MM.1S (cell line): ENCODE results near the gene ANTXR1.
"Not testable (repeated sequence)": the region's sequence is repeated elsewhere in the genome, so short reads cannot be mapped to it uniquely, and the experiment has no call there.

Source experiments
- DNase-seq: peaks from one replicate; pipeline ENCODE4 v3.0.0-alpha.2; 2015
- H2AFZ ChIP-seq: fragments of 300-600 bp; sonication (generic); 2 replicates; pipeline ENCODE4 v1.6.0; 2016; ENCODE audit warnings: antibody characterized with exemption, low read length
- H3F3A ChIP-seq: fragments of 300-600 bp; sonication (generic); 2 replicates; pipeline ENCODE4 v1.6.1; 2016; ENCODE audit warnings: mild to moderate bottlenecking, antibody characterized with exemption, low read length, moderate library complexity, mixed read lengths; ENCODE audit not compliant: insufficient read depth
- H3K27ac ChIP-seq: fragments of 300-600 bp; sonication (generic); 2 replicates; pipeline ENCODE4 v1.5.1; 2016; ENCODE audit warnings: mild to moderate bottlenecking, low read length
- H3K27me3 ChIP-seq: fragments of 300-600 bp; sonication (generic); replicated peaks from 2 replicates; pipeline ENCODE4 v1.6.0; 2016; ENCODE audit warnings: low read length; ENCODE audit not compliant: insufficient read depth
- H3K36me3 ChIP-seq: fragments of 300-600 bp; sonication (generic); replicated peaks from 2 replicates; pipeline ENCODE4 v1.6.1; 2016; ENCODE audit warnings: mild to moderate bottlenecking, low read length, mixed read lengths; ENCODE audit not compliant: insufficient read depth
- H3K4me1 ChIP-seq: fragments of 300-600 bp; sonication (generic); 2 replicates; pipeline ENCODE4 v1.6.1; 2016; ENCODE audit warnings: low read length, mixed read lengths
- H3K4me2 ChIP-seq: fragments of 300-600 bp; sonication (generic); 2 replicates; pipeline ENCODE4 v1.6.0; 2016; ENCODE audit warnings: low read depth, low read length
- H3K4me3 ChIP-seq: fragments of 300-600 bp; sonication (generic); 2 replicates; pipeline ENCODE4 v1.5.1; 2016; ENCODE audit warnings: low read length, mixed read lengths
- H3K79me2 ChIP-seq: fragments of 300-600 bp; sonication (generic); 2 replicates; pipeline ENCODE4 v1.6.1; 2016; ENCODE audit warnings: mixed run types, low read length, mixed read lengths
- H3K9ac ChIP-seq: fragments of 300-600 bp; sonication (generic); 2 replicates; pipeline ENCODE4 v1.6.1; 2016; ENCODE audit warnings: low read length, mixed read lengths
- H3K9me2 ChIP-seq: fragments of 300-600 bp; sonication (generic); replicated peaks from 2 replicates; pipeline ENCODE4 v1.6.1; 2016; ENCODE audit warnings: mild to moderate bottlenecking, low read length, mixed read lengths; ENCODE audit not compliant: insufficient read depth
- H3K9me3 ChIP-seq: fragments of 300-600 bp; sonication (generic); replicated peaks from 2 replicates; pipeline ENCODE4 v1.6.1; 2016; ENCODE audit warnings: mild to moderate bottlenecking, low read length, mixed read lengths; ENCODE audit not compliant: insufficient read depth
- H4K20me1 ChIP-seq: fragments of 300-600 bp; sonication (generic); 2 replicates; pipeline ENCODE4 v1.6.1; 2016; ENCODE audit warnings: mild to moderate bottlenecking, low read length, moderate library complexity, mixed read lengths; ENCODE audit not compliant: insufficient read depth
- CTCF ChIP-seq: fragments of 300-600 bp; sonication (generic); IDR thresholded peaks from 2 replicates; pipeline ENCODE4 v1.5.1; 2016; ENCODE audit warnings: antibody characterized with exemption, low read length, mixed read lengths
- EZH2 ChIP-seq: fragments of 300-600 bp; sonication (generic); optimal IDR thresholded peaks from 2 replicates; pipeline ENCODE3; 2017; ENCODE audit warnings: low read depth, mild to moderate bottlenecking, antibody characterized with exemption, low read length, mixed read lengths
- EZH2phosphoT487 ChIP-seq: fragments of 300-600 bp; sonication (generic); IDR thresholded peaks from 2 replicates; pipeline ENCODE4 v1.6.1; 2018; ENCODE audit warnings: antibody characterized with exemption, low read length

ANTXR1 gene

GRCh38 chr2:69226903-69227302 lies 213.9 kb downstream of the ANTXR1 start:
- Histone ChIP-seq H3K4me1 (no peaks in the 10 kb centered on the region), H3K4me3 (no peak overlapping the region), H3K79me2 (no peaks in the 10 kb centered on the region), H3K9ac (no peak overlapping the region), H4K20me1 (no peaks in the 10 kb centered on the region), H3K27me3 (no peaks in the 10 kb centered on the region), H3F3A (no peaks in the 10 kb centered on the region), H2AFZ (no peak overlapping the region), H3K4me2 (no peak overlapping the region), H3K27ac (no peak overlapping the region), H3K36me3 (no peaks in the 10 kb centered on the region), H3K9me3 (no peaks in the 10 kb centered on the region), H3K9me2 (no peaks in the 10 kb centered on the region)
- no peak for DNase-seq
- TF ChIP-seq CTCF (no peak), EZH2phosphoT487 (no peak), EZH2 (no peak)

- Histone ChIP-seq H4K20me1 (no peaks in the 10 kb centered on the region), H3K9ac (no peak overlapping the region), H3K4me3 (no peak overlapping the region), H3K4me1 (no peaks in the 10 kb centered on the region), H3F3A (no peaks in the 10 kb centered on the region), H3K9me3 (no peaks in the 10 kb centered on the region), H3K36me3 (no peaks in the 10 kb centered on the region), H3K9me2 (no peaks in the 10 kb centered on the region), H3K4me2 (no peak overlapping the region), H3K27ac (no peak overlapping the region), H3K27me3 (no peaks in the 10 kb centered on the region), H3K79me2 (no peaks in the 10 kb centered on the region), H2AFZ (no peak overlapping the region)
- no peak for TF ChIP-seq EZH2phosphoT487
- TF ChIP-seq EZH2, result no peak
- no peak for TF ChIP-seq CTCF
- DNase-seq, result no peak
Measured at GRCh38 chr2:69227716-69228115, 214.7 kb downstream of the ANTXR1 start.

GRCh38 chr2:69230946-69231345 lies 218.0 kb downstream of the ANTXR1 start:
- H2AFZ ChIP-seq, H3K27me3 ChIP-seq, H3K79me2 ChIP-seq, H3K4me3 ChIP-seq, H3K9ac ChIP-seq, H3K9me3 ChIP-seq, H3K4me1 ChIP-seq, H3F3A ChIP-seq, H4K20me1 ChIP-seq, H3K9me2 ChIP-seq, H3K27ac ChIP-seq, DNase-seq, H3K4me2 ChIP-seq, H3K36me3 ChIP-seq: not testable (repeated sequence)

- Histone ChIP-seq H3K4me2 (peak overlapping the region; percentile 6; the same call in 1 of the 2 replicates), H3K79me2 (no peaks in the 10 kb centered on the region), H3K27ac (no peak overlapping the region), H3K9ac (no peak overlapping the region), H4K20me1 (no peaks in the 10 kb centered on the region), H3K27me3 (no peaks in the 10 kb centered on the region), H3K9me2 (no peaks in the 10 kb centered on the region), H3F3A (no peaks in the 10 kb centered on the region), H2AFZ (peak overlapping the region; percentile 26), H3K4me3 (no peak overlapping the region), H3K4me1 (no peaks in the 10 kb centered on the region), H3K9me3 (no peaks in the 10 kb centered on the region), H3K36me3 (no peaks in the 10 kb centered on the region)
- TF ChIP-seq CTCF, result no peak
- no peak for TF ChIP-seq EZH2
- DNase-seq, result no peak
Measured at GRCh38 chr2:69231612-69232277, 218.8 kb downstream of the ANTXR1 start.

- H3K9me2 ChIP-seq, H2AFZ ChIP-seq, H3K9me3 ChIP-seq, H4K20me1 ChIP-seq, H3F3A ChIP-seq, H3K27me3 ChIP-seq, H3K27ac ChIP-seq, H3K36me3 ChIP-seq, DNase-seq, H3K4me2 ChIP-seq, H3K79me2 ChIP-seq, H3K4me3 ChIP-seq, H3K4me1 ChIP-seq, H3K9ac ChIP-seq: not testable (repeated sequence)
Measured at GRCh38 chr2:69235835-69236234, 222.9 kb downstream of the ANTXR1 start.
